Measurements from ENCODE around the gene DMWD. TPM values are rescaled to one million over a fixed set of nuclear protein-coding genes. Genes with fewer than 3 reads are reported as not detected.

The DMWD gene
- total and polyA plus RNA-seq, 2 of the 13 experiments (the other 11 are each of a cell fraction or from before 2014, with no cell fraction given) = 10.3 to 14.9 TPM

- no peak; the same call in 1 of the 2 replicates for TF ChIP-seq ETS1 (CRISPR knock-in tag; IDR thresholded peaks at IDR 0.05)
- TF ChIP-seq ELK4 (CRISPR knock-in tag; IDR thresholded peaks at IDR 0.05; ENCODE audit: borderline replicate concordance) = 0 out of 2 replicates have a peak, but pooled peaks have one; percentile 32
- TF ChIP-seq RFX1 (IDR thresholded peaks at IDR 0.05) = no peak
- TF ChIP-seq ZFP41 (CRISPR knock-in tag; IDR thresholded peaks at IDR 0.05; ENCODE audit: borderline replicate concordance) = no peak
- TF ChIP-seq, protein P1, sequence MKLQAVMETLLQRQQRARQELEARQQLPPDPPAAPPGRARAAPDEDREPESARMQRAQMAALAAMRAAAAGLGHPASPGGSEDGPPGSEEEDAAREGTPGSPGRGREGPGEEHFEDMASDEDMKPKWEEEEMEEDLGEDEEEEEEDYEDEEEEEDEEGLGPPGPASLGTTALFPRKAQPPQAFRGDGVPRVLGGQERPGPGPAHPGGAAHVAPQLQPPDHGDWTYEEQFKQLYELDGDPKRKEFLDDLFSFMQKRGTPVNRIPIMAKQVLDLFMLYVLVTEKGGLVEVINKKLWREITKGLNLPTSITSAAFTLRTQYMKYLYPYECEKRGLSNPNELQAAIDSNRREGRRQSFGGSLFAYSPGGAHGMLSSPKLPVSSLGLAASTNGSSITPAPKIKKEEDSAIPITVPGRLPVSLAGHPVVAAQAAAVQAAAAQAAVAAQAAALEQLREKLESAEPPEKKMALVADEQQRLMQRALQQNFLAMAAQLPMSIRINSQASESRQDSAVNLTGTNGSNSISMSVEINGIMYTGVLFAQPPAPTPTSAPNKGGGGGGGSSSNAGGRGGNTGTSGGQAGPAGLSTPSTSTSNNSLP (IDR thresholded peaks at IDR 0.05; ENCODE audit: low read depth, low read length) = no peak
- TF ChIP-seq MYPOP (CRISPR knock-in tag; IDR thresholded peaks at IDR 0.05) = no peak; the same call in 1 of the 2 replicates
- TF ChIP-seq, protein P2, sequence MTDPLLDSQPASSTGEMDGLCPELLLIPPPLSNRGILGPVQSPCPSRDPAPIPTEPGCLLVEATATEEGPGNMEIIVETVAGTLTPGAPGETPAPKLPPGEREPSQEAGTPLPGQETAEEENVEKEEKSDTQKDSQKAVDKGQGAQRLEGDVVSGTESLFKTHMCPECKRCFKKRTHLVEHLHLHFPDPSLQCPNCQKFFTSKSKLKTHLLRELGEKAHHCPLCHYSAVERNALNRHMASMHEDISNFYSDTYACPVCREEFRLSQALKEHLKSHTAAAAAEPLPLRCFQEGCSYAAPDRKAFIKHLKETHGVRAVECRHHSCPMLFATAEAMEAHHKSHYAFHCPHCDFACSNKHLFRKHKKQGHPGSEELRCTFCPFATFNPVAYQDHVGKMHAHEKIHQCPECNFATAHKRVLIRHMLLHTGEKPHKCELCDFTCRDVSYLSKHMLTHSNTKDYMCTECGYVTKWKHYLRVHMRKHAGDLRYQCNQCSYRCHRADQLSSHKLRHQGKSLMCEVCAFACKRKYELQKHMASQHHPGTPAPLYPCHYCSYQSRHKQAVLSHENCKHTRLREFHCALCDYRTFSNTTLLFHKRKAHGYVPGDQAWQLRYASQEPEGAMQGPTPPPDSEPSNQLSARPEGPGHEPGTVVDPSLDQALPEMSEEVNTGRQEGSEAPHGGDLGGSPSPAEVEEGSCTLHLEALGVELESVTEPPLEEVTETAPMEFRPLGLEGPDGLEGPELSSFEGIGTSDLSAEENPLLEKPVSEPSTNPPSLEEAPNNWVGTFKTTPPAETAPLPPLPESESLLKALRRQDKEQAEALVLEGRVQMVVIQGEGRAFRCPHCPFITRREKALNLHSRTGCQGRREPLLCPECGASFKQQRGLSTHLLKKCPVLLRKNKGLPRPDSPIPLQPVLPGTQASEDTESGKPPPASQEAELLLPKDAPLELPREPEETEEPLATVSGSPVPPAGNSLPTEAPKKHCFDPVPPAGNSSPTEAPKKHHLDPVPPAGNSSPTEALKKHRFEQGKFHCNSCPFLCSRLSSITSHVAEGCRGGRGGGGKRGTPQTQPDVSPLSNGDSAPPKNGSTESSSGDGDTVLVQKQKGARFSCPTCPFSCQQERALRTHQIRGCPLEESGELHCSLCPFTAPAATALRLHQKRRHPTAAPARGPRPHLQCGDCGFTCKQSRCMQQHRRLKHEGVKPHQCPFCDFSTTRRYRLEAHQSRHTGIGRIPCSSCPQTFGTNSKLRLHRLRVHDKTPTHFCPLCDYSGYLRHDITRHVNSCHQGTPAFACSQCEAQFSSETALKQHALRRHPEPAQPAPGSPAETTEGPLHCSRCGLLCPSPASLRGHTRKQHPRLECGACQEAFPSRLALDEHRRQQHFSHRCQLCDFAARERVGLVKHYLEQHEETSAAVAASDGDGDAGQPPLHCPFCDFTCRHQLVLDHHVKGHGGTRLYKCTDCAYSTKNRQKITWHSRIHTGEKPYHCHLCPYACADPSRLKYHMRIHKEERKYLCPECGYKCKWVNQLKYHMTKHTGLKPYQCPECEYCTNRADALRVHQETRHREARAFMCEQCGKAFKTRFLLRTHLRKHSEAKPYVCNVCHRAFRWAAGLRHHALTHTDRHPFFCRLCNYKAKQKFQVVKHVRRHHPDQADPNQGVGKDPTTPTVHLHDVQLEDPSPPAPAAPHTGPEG (CRISPR knock-in tag; IDR thresholded peaks at IDR 0.05) = 0 out of 2 replicates have a peak, but pooled peaks have one; percentile 71
- no peak; the same call in 1 of the 2 replicates for TF ChIP-seq ZNF264 (CRISPR knock-in tag; IDR thresholded peaks at IDR 0.05)
- TF ChIP-seq ZNF749 (CRISPR knock-in tag; IDR thresholded peaks at IDR 0.05; ENCODE audit: borderline replicate concordance) = no peak; the same call in 1 of the 2 replicates
- TF ChIP-seq, protein P3, sequence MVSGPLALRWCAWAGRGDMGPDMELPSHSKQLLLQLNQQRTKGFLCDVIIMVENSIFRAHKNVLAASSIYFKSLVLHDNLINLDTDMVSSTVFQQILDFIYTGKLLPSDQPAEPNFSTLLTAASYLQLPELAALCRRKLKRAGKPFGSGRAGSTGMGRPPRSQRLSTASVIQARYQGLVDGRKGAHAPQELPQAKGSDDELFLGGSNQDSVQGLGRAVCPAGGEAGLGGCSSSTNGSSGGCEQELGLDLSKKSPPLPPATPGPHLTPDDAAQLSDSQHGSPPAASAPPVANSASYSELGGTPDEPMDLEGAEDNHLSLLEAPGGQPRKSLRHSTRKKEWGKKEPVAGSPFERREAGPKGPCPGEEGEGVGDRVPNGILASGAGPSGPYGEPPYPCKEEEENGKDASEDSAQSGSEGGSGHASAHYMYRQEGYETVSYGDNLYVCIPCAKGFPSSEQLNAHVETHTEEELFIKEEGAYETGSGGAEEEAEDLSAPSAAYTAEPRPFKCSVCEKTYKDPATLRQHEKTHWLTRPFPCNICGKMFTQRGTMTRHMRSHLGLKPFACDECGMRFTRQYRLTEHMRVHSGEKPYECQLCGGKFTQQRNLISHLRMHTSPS (CRISPR knock-in tag; IDR thresholded peaks at IDR 0.05; ENCODE audit: low read depth) = peak; percentile 77
- no peak for TF ChIP-seq TRIM22 (IDR thresholded peaks at IDR 0.05)
- no peak for TF ChIP-seq JUN (CRISPR knock-in tag; IDR thresholded peaks at IDR 0.05)
- TF ChIP-seq ZNF598 (CRISPR knock-in tag; IDR thresholded peaks at IDR 0.05; ENCODE audit: borderline replicate concordance) = no peak
Measured at GRCh38 chr19:45768984-45769782, 23.5 kb downstream of the DMWD start, which contains the start of gene SIX5 (continued).
